A673 (cell line): ENCODE data around the gene PIK3R1. TPM values are rescaled to one million over a fixed set of nuclear protein-coding genes. Genes with fewer than 3 reads are reported as not detected.

Source experiments
- BruUV-seq: library from RNA; stranded (reverse); fragments of 400-500 nt; replicated peaks from 2 replicates; lab custom pipeline; 2021; lab: Mats Ljungman, UMichigan
- CTCF ChIA-PET: fragments of 300-600 bp; sonication (Branson Sonifier 250); formaldehyde crosslinking; loops from one replicate; lab custom pipeline; 2022; ENCODE audit warnings: antibody characterized with exemption; lab: Charles Lee
- POLR2A ChIA-PET: fragments of 300-600 bp; sonication (Branson Sonifier 250); formaldehyde crosslinking; loops from one replicate; lab custom pipeline; 2022; ENCODE audit warnings: antibody characterized with exemption; ENCODE audit not compliant: low non-redundant PET; lab: Charles Lee
- DNase-seq: peaks from one replicate; pipeline ENCODE4 v3.0.0-alpha.2; 2015; ENCODE audit warnings: low spot score
- H3K27ac ChIP-seq: fragments of 200-600 bp; sonication (generic); 2 replicates; pipeline ENCODE4 v1.5.1; 2016; ENCODE audit warnings: mixed run types, low read depth, mild to moderate bottlenecking, mixed read lengths, antibody characterized with exemption, low read length; ENCODE audit not compliant: poor library complexity, severe bottlenecking
- H3K27me3 ChIP-seq: fragments of 200-600 bp; sonication (generic); replicated peaks from 2 replicates; pipeline ENCODE4 v1.6.1; 2017; ENCODE audit warnings: mixed run types, low read depth, mild to moderate bottlenecking, mixed read lengths, antibody characterized with exemption, low read length; ENCODE audit not compliant: insufficient read depth, poor library complexity
- H3K36me3 ChIP-seq: fragments of 200-600 bp; sonication (generic); 2 replicates; pipeline ENCODE4 v1.6.1; 2016; ENCODE audit warnings: mixed run types, mild to moderate bottlenecking, mixed read lengths, antibody characterized with exemption, low read length; ENCODE audit not compliant: insufficient read depth, poor library complexity, severe bottlenecking
- H3K4me1 ChIP-seq: fragments of 200-600 bp; sonication (generic); 2 replicates; pipeline ENCODE4 v1.6.1; 2017; ENCODE audit warnings: mixed run types, mild to moderate bottlenecking, mixed read lengths, antibody characterized with exemption, low read length; ENCODE audit not compliant: insufficient read depth, poor library complexity, severe bottlenecking
- H3K4me3 ChIP-seq: fragments of 200-600 bp; sonication (generic); 2 replicates; pipeline ENCODE4 v1.5.1; 2016; ENCODE audit warnings: low read depth, mixed run types, mild to moderate bottlenecking, mixed read lengths, low read length; ENCODE audit not compliant: poor library complexity, severe bottlenecking
- H3K9me3 ChIP-seq: fragments of 200-600 bp; sonication (generic); 2 replicates; pipeline ENCODE4 v1.6.1; 2016; ENCODE audit warnings: mixed run types, low read depth, mild to moderate bottlenecking, mixed read lengths, antibody characterized with exemption, low read length; ENCODE audit not compliant: poor library complexity, severe bottlenecking
- EZH2 ChIP-seq: fragments of 200-600 bp; sonication (generic); IDR thresholded peaks from 2 replicates; pipeline ENCODE4 v1.6.1; 2017; ENCODE audit warnings: borderline replicate concordance, low read depth, mild to moderate bottlenecking, mixed read lengths, antibody characterized with exemption, low read length; ENCODE audit not compliant: poor library complexity, severe bottlenecking
- intact Hi-C: fragments of 100-400 bp; cut with micrococcal nuclease; formaldehyde crosslinking; loops from one replicate; pipeline ENCODE4 v1.10.0; 2022; ENCODE audit not compliant: unreplicated experiment
- total RNA-seq: library from RNA; stranded (reverse); gene quantifications from 2 replicates; pipeline ENCODE4 v1.2.3, GENCODE V29; 2021
- TF ChIP-seq, protein P1 (sequence below): fragments of 300-800, 200-600 bp; sonication (generic); conservative IDR thresholded peaks from 2 replicates; pipeline ENCODE4 v1.5.1; 2017; ENCODE audit warnings: low read depth, mild to moderate bottlenecking, antibody characterized with exemption, low read length, moderate library complexity, mixed read lengths

The PIK3R1 gene
- total RNA-seq, 1 experiment from 2014 or later = 57.9 TPM

DNA sequence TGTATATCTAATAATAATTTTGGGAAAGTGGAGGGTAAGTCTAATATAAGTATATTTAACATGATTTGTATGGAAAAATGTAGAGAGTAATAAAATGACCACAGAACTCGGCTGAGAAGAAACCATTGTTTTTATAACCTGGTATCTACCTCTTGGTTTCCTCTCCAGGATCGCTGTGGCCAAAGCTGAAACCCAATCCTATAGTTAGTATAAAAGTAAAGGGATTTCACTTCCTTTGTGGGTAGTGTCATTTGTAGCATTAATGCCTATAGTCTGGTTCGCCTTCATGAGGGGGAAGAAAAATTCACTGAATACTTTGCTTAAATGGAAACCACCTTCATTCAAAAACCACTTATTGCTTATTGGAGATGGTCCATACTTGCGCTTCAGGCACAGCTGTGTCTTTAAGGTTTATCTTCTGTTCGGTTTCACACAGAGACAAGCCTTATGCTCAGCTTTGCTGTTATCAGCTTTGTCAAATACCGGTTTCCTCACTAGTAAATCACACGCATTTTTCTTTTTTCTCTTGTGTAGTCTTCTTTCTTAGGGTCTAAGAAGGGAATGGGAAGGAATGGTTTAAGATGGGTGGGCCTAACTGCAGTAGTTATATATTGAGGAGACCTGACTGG is 12.1 kb downstream of the PIK3R1 start:
- CTCF ChIA-PET = no interaction called here
- intact Hi-C loops = no loop called here

GRCh38 chr5:68229416-68229815 is 13.9 kb downstream of the PIK3R1 start:
- intact Hi-C loops = no loop called here
- Histone ChIP-seq H3K4me1 (peaks cover 23% of the 10 kb centered on the region), H3K27ac (no peak overlapping the region), H3K27me3 (no peaks in the 10 kb centered on the region), H3K4me3 (no peak overlapping the region), H3K9me3 (no peaks in the 10 kb centered on the region), H3K36me3 (peaks cover 42% of the 10 kb centered on the region)
- BruUV-seq = no TSS peak
- TF ChIP-seq EZH2 = no peak
- CTCF ChIA-PET = no interaction called here
- POLR2A ChIA-PET = interaction anchor here (0.6 to 0.7 kb wide), 2 partner anchors 158 to 581 kb away, joined by 4 to 7 read pairs; no protein-coding TSS in a partner anchor
- DNase-seq = no peak

More for the DNA sequence above, 12.1 kb downstream of the PIK3R1 start:
- Histone ChIP-seq H3K4me1 (peaks cover 37% of the 10 kb centered on the region), H3K27me3 (no peaks in the 10 kb centered on the region), H3K4me3 (no peak overlapping the region), H3K27ac (no peak overlapping the region), H3K9me3 (no peaks in the 10 kb centered on the region), H3K36me3 (peaks cover 42% of the 10 kb centered on the region)
- BruUV-seq = no TSS peak
- TF ChIP-seq, protein P1, sequence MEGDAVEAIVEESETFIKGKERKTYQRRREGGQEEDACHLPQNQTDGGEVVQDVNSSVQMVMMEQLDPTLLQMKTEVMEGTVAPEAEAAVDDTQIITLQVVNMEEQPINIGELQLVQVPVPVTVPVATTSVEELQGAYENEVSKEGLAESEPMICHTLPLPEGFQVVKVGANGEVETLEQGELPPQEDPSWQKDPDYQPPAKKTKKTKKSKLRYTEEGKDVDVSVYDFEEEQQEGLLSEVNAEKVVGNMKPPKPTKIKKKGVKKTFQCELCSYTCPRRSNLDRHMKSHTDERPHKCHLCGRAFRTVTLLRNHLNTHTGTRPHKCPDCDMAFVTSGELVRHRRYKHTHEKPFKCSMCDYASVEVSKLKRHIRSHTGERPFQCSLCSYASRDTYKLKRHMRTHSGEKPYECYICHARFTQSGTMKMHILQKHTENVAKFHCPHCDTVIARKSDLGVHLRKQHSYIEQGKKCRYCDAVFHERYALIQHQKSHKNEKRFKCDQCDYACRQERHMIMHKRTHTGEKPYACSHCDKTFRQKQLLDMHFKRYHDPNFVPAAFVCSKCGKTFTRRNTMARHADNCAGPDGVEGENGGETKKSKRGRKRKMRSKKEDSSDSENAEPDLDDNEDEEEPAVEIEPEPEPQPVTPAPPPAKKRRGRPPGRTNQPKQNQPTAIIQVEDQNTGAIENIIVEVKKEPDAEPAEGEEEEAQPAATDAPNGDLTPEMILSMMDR = no peak
- TF ChIP-seq EZH2 = no peak
- DNase-seq = no peak
- POLR2A ChIA-PET = interaction anchor here (0.6 kb wide), 1 partner anchor 37 kb away, joined by 8 read pairs; no protein-coding TSS in a partner anchor

- H3K27ac ChIP-seq = no peak overlapping the region
- TF ChIP-seq, protein P1 = no peak
- TF ChIP-seq EZH2 = no peak
- H3K4me3 ChIP-seq = no peak overlapping the region
- POLR2A ChIA-PET = no interaction called here
- no peaks in the 10 kb centered on the region for H3K27me3 ChIP-seq
- no peaks in the 10 kb centered on the region for H3K9me3 ChIP-seq
- CTCF ChIA-PET = no interaction called here
- intact Hi-C loops = no loop called here
- peaks cover 42% of the 10 kb centered on the region for H3K36me3 ChIP-seq
- BruUV-seq = no TSS peak
- no peak for DNase-seq
- peaks cover 14% of the 10 kb centered on the region for H3K4me1 ChIP-seq
Measured at GRCh38 chr5:68230285-68230684, 14.7 kb downstream of the PIK3R1 start.
